GM12865 (cell line): ENCODE data around the gene BEGAIN.

Experiments used
- DNase-seq: peaks from one replicate; pipeline ENCODE4 v3.0.0; 2010; ENCODE audit warnings: low read depth
- H3K4me3 ChIP-seq: 2 replicates; pipeline ENCODE4 v1.5.1; 2011; ENCODE audit warnings: mild to moderate bottlenecking, low read depth, low read length, control low read depth
- TF ChIP-seq, protein P1 (sequence below): IDR thresholded peaks from 2 replicates; pipeline ENCODE4 v1.5.1; 2011; ENCODE audit warnings: low read length, control low read depth, low read depth, inconsistent platforms; ENCODE audit not compliant: insufficient read depth; ENCODE audit errors: missing control alignments

The BEGAIN gene

DNA sequence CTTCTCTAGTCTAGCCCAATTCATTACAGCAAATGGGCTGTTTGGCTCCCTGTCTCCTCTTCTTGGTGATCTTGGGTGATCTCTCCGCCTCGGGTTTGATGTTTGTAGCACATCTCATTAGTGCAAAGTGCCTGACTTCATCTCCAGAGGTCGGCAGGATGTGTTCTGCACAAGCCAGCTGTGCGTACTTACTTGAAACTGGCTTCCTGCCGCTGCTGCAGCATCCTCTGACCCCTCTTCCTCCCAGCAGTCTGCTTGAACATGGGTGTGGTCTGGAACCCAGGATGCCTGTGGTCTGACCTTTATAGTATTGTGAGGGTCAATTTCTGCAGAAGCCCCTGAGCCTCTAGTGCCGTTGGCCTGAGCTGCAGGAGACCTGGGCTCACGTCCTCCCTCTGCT, 99.2 kb downstream of the BEGAIN start:
- TF ChIP-seq, protein P1, sequence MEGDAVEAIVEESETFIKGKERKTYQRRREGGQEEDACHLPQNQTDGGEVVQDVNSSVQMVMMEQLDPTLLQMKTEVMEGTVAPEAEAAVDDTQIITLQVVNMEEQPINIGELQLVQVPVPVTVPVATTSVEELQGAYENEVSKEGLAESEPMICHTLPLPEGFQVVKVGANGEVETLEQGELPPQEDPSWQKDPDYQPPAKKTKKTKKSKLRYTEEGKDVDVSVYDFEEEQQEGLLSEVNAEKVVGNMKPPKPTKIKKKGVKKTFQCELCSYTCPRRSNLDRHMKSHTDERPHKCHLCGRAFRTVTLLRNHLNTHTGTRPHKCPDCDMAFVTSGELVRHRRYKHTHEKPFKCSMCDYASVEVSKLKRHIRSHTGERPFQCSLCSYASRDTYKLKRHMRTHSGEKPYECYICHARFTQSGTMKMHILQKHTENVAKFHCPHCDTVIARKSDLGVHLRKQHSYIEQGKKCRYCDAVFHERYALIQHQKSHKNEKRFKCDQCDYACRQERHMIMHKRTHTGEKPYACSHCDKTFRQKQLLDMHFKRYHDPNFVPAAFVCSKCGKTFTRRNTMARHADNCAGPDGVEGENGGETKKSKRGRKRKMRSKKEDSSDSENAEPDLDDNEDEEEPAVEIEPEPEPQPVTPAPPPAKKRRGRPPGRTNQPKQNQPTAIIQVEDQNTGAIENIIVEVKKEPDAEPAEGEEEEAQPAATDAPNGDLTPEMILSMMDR: no peak
- H3K4me3 ChIP-seq: no peak overlapping the region
- peak; percentile 13 for DNase-seq

DNA sequence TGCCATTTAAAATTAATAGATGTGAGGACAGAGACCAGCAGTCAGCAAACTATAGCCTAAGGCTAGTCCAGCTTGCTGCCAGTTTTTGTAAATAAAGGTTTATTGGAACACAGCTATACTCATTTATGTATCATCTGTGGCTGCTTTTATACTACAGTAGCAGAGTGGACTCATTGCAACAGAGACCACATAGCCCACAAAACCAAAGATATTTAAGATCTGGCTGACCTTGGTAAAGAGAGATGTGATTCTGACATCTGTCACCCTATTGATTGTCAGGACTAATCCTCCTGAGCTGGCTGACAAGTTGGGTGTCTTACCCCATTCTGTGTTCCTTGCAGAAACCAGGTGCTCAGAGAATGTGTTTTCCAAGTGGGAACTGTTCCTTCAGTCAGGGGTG, 99.9 kb downstream of the BEGAIN start:
- DNase-seq: no peak
- no peak overlapping the region for H3K4me3 ChIP-seq
- TF ChIP-seq, protein P1: no peak
